VCaP (cell line): ENCODE results near the gene SLC25A12.

Experiments
- H3K27ac ChIP-seq: fragments of 450-650 bp; 2 replicates; pipeline ENCODE4 v1.5.1; 2017
- CTCF ChIP-seq: fragments of 450-650 bp; conservative IDR thresholded peaks from 2 replicates; pipeline ENCODE4 v1.5.1; 2017; ENCODE audit warnings: mild to moderate bottlenecking, moderate library complexity

The SLC25A12 gene

DNA sequence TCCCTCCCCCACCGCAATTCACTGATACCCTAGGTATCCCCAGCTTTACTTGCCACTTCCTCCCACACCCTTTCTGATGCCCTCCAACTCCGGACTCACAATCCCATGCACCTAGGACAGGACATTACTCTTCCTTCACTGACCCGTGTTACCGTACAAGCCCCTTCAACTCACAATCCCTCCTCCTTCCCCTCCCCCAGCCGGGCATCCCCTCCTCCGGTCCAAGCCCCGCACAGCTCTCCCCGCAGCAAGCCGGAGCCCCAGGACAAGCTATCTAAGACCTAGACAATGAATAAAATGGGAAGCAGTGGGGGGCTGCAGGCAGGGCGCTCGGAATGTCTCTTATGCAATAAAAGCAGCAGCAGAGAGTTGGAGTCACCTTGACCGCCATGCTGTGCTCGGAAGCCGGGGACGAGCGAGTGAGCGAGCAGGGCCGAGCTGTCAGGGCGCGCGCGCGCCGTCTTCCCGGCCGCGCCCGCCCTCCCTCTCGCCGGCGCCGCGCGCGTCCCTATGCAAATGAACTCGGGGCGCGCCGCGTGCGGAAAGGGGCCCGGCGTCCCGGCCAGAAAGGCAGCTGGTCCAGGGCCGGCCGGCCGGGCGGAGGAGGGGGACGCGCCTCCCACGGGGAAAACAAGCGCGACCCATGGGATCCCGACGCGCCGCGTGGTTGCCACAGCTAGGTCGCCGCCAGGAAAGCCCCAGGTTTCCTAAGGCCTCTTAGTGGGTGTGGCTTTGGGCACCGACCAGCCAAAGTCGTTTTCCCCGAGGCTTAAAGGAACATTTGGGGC, at the start of gene SLC25A12:
Gene SLC25A12, minus strand, starts transcription at position 421 of the 788 bp plus-strand sequence. Its CDS starts 30 bp downstream, at position 391.
- peak within 1 kb of the TSS; percentile 84 for H3K27ac ChIP-seq
- TF ChIP-seq CTCF: no peak

DNA sequence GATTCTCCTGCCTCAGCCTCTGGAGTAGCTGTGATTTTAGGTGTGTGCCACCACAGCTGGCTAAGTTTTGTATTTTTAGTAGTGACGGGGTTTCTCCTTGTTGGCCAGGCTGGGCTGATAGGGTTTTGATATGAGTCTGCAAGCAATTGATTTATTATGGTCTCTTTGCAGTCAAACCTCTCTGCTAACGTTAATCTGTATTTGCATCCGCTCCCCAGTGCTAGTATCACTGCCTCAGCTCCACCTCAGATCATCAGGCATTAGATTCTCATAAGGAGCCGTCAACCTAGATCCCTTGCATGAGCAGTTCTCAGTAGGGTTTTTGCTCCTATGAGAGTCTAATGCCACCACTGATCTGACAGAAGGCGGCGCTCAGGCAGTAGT, 47.3 kb upstream of the SLC25A12 start:
- TF ChIP-seq CTCF: peak; percentile 45; the same call in 1 of the 2 replicates
- H3K27ac ChIP-seq: no peak overlapping the region

DNA sequence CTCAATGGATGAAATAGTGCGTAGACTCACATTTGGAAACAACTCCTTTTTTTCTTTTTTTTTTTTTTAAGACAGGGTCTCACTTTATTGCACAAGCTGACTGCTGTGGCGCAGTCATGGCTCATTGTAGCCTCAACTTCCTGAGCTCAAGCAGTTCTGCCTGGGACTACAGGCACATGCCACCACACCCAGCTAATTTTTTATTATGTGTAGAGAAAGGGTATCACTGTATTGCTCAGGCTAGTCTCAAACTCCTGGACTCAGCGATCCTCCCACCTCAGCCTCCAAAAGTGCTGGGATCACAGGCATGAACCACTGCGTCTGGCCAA, 45.7 kb upstream of the SLC25A12 start:
- TF ChIP-seq CTCF: no peak
- H3K27ac ChIP-seq: no peak overlapping the region

- TF ChIP-seq CTCF: no peak
- H3K27ac ChIP-seq: no peak overlapping the region
Measured at GRCh38 chr2:171939058-171939742, 45.2 kb upstream of the SLC25A12 start.

- no peak overlapping the region for H3K27ac ChIP-seq
- no peak for TF ChIP-seq CTCF
Measured at GRCh38 chr2:171930385-171930784, 36.3 kb upstream of the SLC25A12 start.

DNA sequence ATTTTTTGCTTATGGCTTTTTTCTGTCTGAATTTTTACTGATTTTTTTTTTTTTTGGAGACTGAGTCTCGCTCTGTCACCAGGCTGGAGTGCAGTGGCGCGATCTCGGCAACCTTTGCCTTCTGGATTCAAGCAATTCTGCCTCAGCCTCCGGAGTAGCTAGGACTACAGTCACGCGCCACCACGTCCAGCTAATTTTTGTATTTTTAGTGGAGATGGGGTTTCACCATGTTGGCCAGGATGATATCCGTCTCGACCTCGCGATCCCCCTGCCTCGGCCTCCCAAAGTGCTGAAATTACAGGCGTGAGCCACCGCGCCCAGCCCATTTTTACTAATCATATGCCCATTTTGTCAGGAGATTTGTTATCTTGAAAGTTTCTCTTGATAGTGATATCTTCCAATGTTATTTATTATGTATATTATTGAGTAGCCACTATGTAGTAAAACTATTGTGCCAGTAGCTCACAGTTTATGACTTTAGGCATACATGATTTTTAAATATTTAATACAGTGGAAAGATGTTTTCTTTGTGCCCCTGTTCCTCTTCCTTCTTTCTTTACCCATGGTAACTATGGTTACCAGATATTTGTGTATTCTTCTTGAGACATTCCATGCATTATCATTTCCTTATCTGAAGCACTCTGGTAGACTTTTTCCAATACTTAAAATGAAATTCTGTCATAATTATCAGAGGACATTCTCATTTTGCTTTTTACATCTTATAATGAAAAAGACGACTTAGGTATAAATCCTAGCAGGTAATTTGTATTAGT, 30.3 kb upstream of the SLC25A12 start:
- no peak for TF ChIP-seq CTCF
- peak overlapping the region; percentile 77 for H3K27ac ChIP-seq

GRCh38 chr2:171923206-171923605, 29.2 kb upstream of the SLC25A12 start:
- TF ChIP-seq CTCF: no peak
- H3K27ac ChIP-seq: peak overlapping the region; percentile 77
